H9 (cell line): ENCODE results near the gene AKT1. TPM values are rescaled to one million over a fixed set of nuclear protein-coding genes. Genes with fewer than 3 reads are reported as not detected.

Experiments
- DNase-seq: peaks from one replicate; pipeline ENCODE4 v3.0.0-alpha.2; 2017
- H2AFZ ChIP-seq: one replicate; pipeline ENCODE4 v1.6.1; 2013; ENCODE audit warnings: mild to moderate bottlenecking, low read length, control low read depth, moderate library complexity
- H2AK5ac ChIP-seq: 2 replicates; pipeline ENCODE4 v1.6.1; 2013; ENCODE audit warnings: low read length, control low read depth, mixed read lengths; ENCODE audit not compliant: insufficient read length
- H2BK120ac ChIP-seq: one replicate; pipeline ENCODE4 v1.6.1; 2013; ENCODE audit warnings: low read depth, mild to moderate bottlenecking, low read length, control low read depth, inconsistent platforms; ENCODE audit not compliant: poor library complexity, severe bottlenecking
- H2BK12ac ChIP-seq: 2 replicates; pipeline ENCODE4 v1.6.1; 2013; ENCODE audit warnings: low read length, control low read depth, mixed read lengths, low read depth; ENCODE audit not compliant: insufficient read length
- H2BK15ac ChIP-seq: 2 replicates; pipeline ENCODE4 v1.6.1; 2013; ENCODE audit warnings: low read depth, low read length, control low read depth
- H2BK20ac ChIP-seq: one replicate; pipeline ENCODE4 v1.6.1; 2013; ENCODE audit warnings: low read depth, mild to moderate bottlenecking, low read length, control low read depth, inconsistent platforms; ENCODE audit not compliant: poor library complexity, severe bottlenecking
- H2BK5ac ChIP-seq: 2 replicates; pipeline ENCODE4 v1.6.1; 2013; ENCODE audit warnings: low read length, control low read depth, mixed read lengths; ENCODE audit not compliant: insufficient read length
- H3K14ac ChIP-seq: 2 replicates; pipeline ENCODE4 v1.6.1; 2013; ENCODE audit warnings: low read length, control low read depth; ENCODE audit not compliant: insufficient read depth
- H3K18ac ChIP-seq: 2 replicates; pipeline ENCODE4 v1.6.1; 2013; ENCODE audit warnings: low read depth, mild to moderate bottlenecking, mixed read lengths, low read length, control low read depth; ENCODE audit not compliant: insufficient read length
- H3K23ac ChIP-seq: 2 replicates; pipeline ENCODE4 v1.6.1; 2013; ENCODE audit warnings: low read length, control low read depth, mixed read lengths, low read depth; ENCODE audit not compliant: insufficient read length
- H3K23me2 ChIP-seq: 2 replicates; pipeline ENCODE4 v1.6.1; 2013; ENCODE audit warnings: low read depth, mild to moderate bottlenecking, mixed read lengths, low read length, control low read depth; ENCODE audit not compliant: insufficient read length, poor library complexity, severe bottlenecking
- H3K27ac ChIP-seq: 2 replicates; pipeline ENCODE4 v1.5.1; 2013; ENCODE audit warnings: low read length, control low read depth, mixed read lengths, low read depth; ENCODE audit not compliant: insufficient read length
- H3K27me3 ChIP-seq: 2 replicates; pipeline ENCODE4 v1.6.1; 2013; ENCODE audit warnings: low read length, control low read depth, inconsistent platforms; ENCODE audit not compliant: insufficient read depth
- H3K4ac ChIP-seq: 2 replicates; pipeline ENCODE4 v1.6.1; 2013; ENCODE audit warnings: low read depth, mild to moderate bottlenecking, control low read depth, inconsistent platforms, low read length, moderate library complexity
- H3K4me1 ChIP-seq: 2 replicates; pipeline ENCODE4 v1.6.1; 2013; ENCODE audit warnings: low read length, control low read depth, inconsistent platforms; ENCODE audit not compliant: insufficient read depth
- H3K4me2 ChIP-seq: 2 replicates; pipeline ENCODE4 v1.6.1; 2013; ENCODE audit warnings: low read length, control low read depth, mixed read lengths; ENCODE audit not compliant: insufficient read length, insufficient read depth
- H3K56ac ChIP-seq: 2 replicates; pipeline ENCODE4 v1.6.1; 2013; ENCODE audit warnings: low read depth, mild to moderate bottlenecking, mixed read lengths, low read length, control low read depth; ENCODE audit not compliant: insufficient read length
- H3K79me1 ChIP-seq: 2 replicates; pipeline ENCODE4 v1.6.1; 2013; ENCODE audit warnings: low read depth, mild to moderate bottlenecking, moderate library complexity, low read length, control low read depth, inconsistent platforms; ENCODE audit not compliant: insufficient read depth, poor library complexity, severe bottlenecking
- H3K79me2 ChIP-seq: 2 replicates; pipeline ENCODE4 v1.6.1; 2013; ENCODE audit warnings: low read length, control low read depth, inconsistent platforms; ENCODE audit not compliant: insufficient read depth
- H3K9ac ChIP-seq: 2 replicates; pipeline ENCODE4 v1.6.1; 2013; ENCODE audit warnings: low read length, control low read depth, mixed read lengths; ENCODE audit not compliant: insufficient read length; ENCODE audit errors: extremely low read depth
- H3K9me3 ChIP-seq: one replicate; pipeline ENCODE4 v1.6.1; 2013; ENCODE audit warnings: low read depth, low read length, inconsistent platforms; ENCODE audit not compliant: control insufficient read depth
- H3T11ph ChIP-seq: one replicate; pipeline ENCODE4 v1.6.1; 2013; ENCODE audit warnings: mild to moderate bottlenecking, low read length, control low read depth, inconsistent platforms
- H4K20me1 ChIP-seq: one replicate; pipeline ENCODE4 v1.6.1; 2013; ENCODE audit not compliant: control insufficient read depth, insufficient read length, insufficient read depth
- H4K5ac ChIP-seq: 2 replicates; pipeline ENCODE4 v1.6.1; 2013; ENCODE audit warnings: low read depth, mild to moderate bottlenecking, mixed read lengths, low read length, control low read depth; ENCODE audit not compliant: insufficient read length
- H4K8ac ChIP-seq: replicated peaks from 2 replicates; pipeline ENCODE4 v1.6.1; 2013; ENCODE audit warnings: low read length, control low read depth, mixed read lengths, low read depth; ENCODE audit not compliant: insufficient read length
- H4K91ac ChIP-seq: 2 replicates; pipeline ENCODE4 v1.6.1; 2013; ENCODE audit warnings: low read depth, mild to moderate bottlenecking, moderate library complexity, mixed read lengths, low read length, control low read depth; ENCODE audit not compliant: insufficient read length
- H3K27ac Mint-ChIP-seq, 3 experiments: 2 replicates in 2 of 3; 3 replicates in 1 of 3; pipeline ENCODE4 v1.8.0; 2020 to 2021; ENCODE audit warnings: mixed read lengths in 3 of 3, mild to moderate bottlenecking in 1 of 3, moderate library complexity in 1 of 3
- H3K27me3 Mint-ChIP-seq: 2 replicates; pipeline ENCODE4 v1.8.0; 2021; ENCODE audit warnings: low read depth, mild to moderate bottlenecking, moderate library complexity, mixed read lengths
- H3K36me3 Mint-ChIP-seq, 3 experiments: 2 replicates in 2 of 3; 3 replicates in 1 of 3; pipeline ENCODE4 v1.8.0; 2020 to 2021; ENCODE audit warnings: low read depth in 3 of 3, mixed read lengths in 3 of 3; ENCODE audit not compliant: insufficient read depth in 1 of 3
- H3K4me1 Mint-ChIP-seq, 2 experiments: 2 replicates each; pipeline ENCODE4 v1.8.0; 2020; ENCODE audit warnings: mixed read lengths in 2 of 2
- H3K4me3 Mint-ChIP-seq, 2 experiments: 2 replicates in 1 of 2; 3 replicates in 1 of 2; pipeline ENCODE4 v1.8.0; 2020 to 2021; ENCODE audit warnings: mild to moderate bottlenecking in 2 of 2, mixed read lengths in 2 of 2, moderate library complexity in 1 of 2
- H3K9me3 Mint-ChIP-seq, 2 experiments: 2 replicates in 1 of 2; 3 replicates in 1 of 2; pipeline ENCODE4 v1.8.0; 2020; ENCODE audit warnings: mild to moderate bottlenecking in 2 of 2, mixed read lengths in 2 of 2, moderate library complexity in 1 of 2
- CTCF ChIP-seq: fragments of 200-600 bp; sonication (generic); conservative IDR thresholded peaks from 3 replicates; pipeline ENCODE4 v1.8.0; 2021; ENCODE audit warnings: antibody characterized with exemption, mild to moderate bottlenecking
- WGBS: extraction: QIAGEN DNeasy Blood & Tissue Kit; methylation state at CpG from one replicate; pipeline ENCODE4 v1.1.7; 2013; ENCODE audit warnings: missing lambda C conversion rate, low lambda C conversion rate, mixed read lengths; ENCODE audit not compliant: insufficient read length; ENCODE audit errors: extremely low coverage; 5-methylcytosine and 5-hydroxymethylcytosine counted together
- total RNA-seq: library from RNA; stranded (reverse); gene quantifications from 2 replicates; pipeline ENCODE4 v1.2.1, GENCODE V29; 2021

Gene AKT1
- total RNA-seq, 1 experiment from 2014 or later, result 101 TPM

- Histone ChIP-seq H3K56ac (no peak overlapping the region), H3K18ac (no peak overlapping the region), H2BK12ac (no peak overlapping the region), H4K8ac (no peak overlapping the region), H3K27me3 (no peaks in the 10 kb centered on the region; the same call in 1 of the 2 replicates), H4K5ac (no peak overlapping the region), H3K9ac (no peak overlapping the region), H4K20me1 (peaks cover 5% of the 10 kb centered on the region), H3T11ph (no peak overlapping the region), H3K23ac (no peak overlapping the region), H2AK5ac (no peak overlapping the region), H2BK120ac (no peak overlapping the region), H2BK20ac (no peak overlapping the region), H4K91ac (no peak overlapping the region), H3K14ac (no peak overlapping the region), H3K9me3 (no peaks in the 10 kb centered on the region), H3K79me2 (no peaks in the 10 kb centered on the region), H3K4me2 (peak overlapping the region; percentile 63), H3K79me1 (no peaks in the 10 kb centered on the region), H2BK15ac (no peak overlapping the region), H2AFZ (no peak overlapping the region), H3K27ac (no peak overlapping the region), H2BK5ac (no peak overlapping the region), H3K4ac (no peak overlapping the region), H3K4me1 (no peaks in the 10 kb centered on the region), H3K23me2 (no peaks in the 10 kb centered on the region)
- Mint-ChIP-seq H3K4me1 (peaks cover 6 to 9% of the 10 kb centered on the region in 2 experiments), H3K9me3 (peaks cover 0 to 3% of the 10 kb centered on the region in 2 experiments; a peak in 1 of 5 replicates), H3K27ac (no peak overlapping the region; a peak in 1 of 7 replicates), H3K27me3 (peaks cover 29% of the 10 kb centered on the region), H3K4me3 (peak overlapping the region; percentile 65 to 79), H3K36me3 (peaks cover 0 to 3% (median 0%) of the 10 kb centered on the region in 3 experiments; a peak in 2 of 7 replicates)
- no CpG with 5 or more reads among the region's 24 CpGs for WGBS
- peak; percentile 54 for TF ChIP-seq CTCF
- DNase-seq, result peak; percentile 82
Measured at GRCh38 chr14:104724981-104725771, 70.4 kb downstream of the AKT1 start.
